Osteoblast (primary cell): ENCODE results near the gene FURIN. TPM values are rescaled to one million over a fixed set of nuclear protein-coding genes. Genes with fewer than 3 reads are reported as not detected.

Experiments used
- DNase-seq: peaks from one replicate; pipeline ENCODE4 v3.0.0; 2011; ENCODE audit warnings: low spot score, mixed read lengths; ENCODE audit not compliant: insufficient read length; ENCODE audit errors: missing footprints
- H2AFZ ChIP-seq: 2 replicates; pipeline ENCODE4 v1.6.0; 2011; ENCODE audit warnings: mild to moderate bottlenecking, low read length
- H3K27ac ChIP-seq: 2 replicates; pipeline ENCODE4 v1.5.1; 2011; ENCODE audit warnings: mild to moderate bottlenecking, low read depth, low read length, moderate library complexity
- H3K27me3 ChIP-seq: 2 replicates; pipeline ENCODE4 v1.6.0; 2012; ENCODE audit warnings: mild to moderate bottlenecking, control low read depth, inconsistent platforms, low read length, moderate library complexity; ENCODE audit not compliant: insufficient read depth
- H3K36me3 ChIP-seq: 2 replicates; pipeline ENCODE4 v1.5.1; 2011; ENCODE audit warnings: mild to moderate bottlenecking, low read length, control low read depth, moderate library complexity; ENCODE audit not compliant: insufficient read depth
- H3K4me1 ChIP-seq: 2 replicates; pipeline ENCODE4 v1.5.1; 2011; ENCODE audit warnings: mild to moderate bottlenecking, low read length, control low read depth, moderate library complexity; ENCODE audit not compliant: insufficient read depth
- H3K4me2 ChIP-seq: 2 replicates; pipeline ENCODE4 v1.6.0; 2011; ENCODE audit warnings: mild to moderate bottlenecking, low read length; ENCODE audit not compliant: insufficient read depth
- H3K4me3 ChIP-seq: fragments of 200-600 bp; sonication (generic); 3 replicates; pipeline ENCODE4 v1.5.1; 2012; ENCODE audit warnings: mild to moderate bottlenecking, low read length, inconsistent platforms; ENCODE audit not compliant: insufficient read depth
- H3K79me2 ChIP-seq: 2 replicates; pipeline ENCODE4 v1.6.0; 2012; ENCODE audit warnings: mild to moderate bottlenecking, low read length, control low read depth, inconsistent platforms; ENCODE audit not compliant: insufficient read depth
- H3K9me3 ChIP-seq: 2 replicates; pipeline ENCODE4 v1.5.1; 2011; ENCODE audit warnings: low read depth, low read length, control low read depth
- H4K20me1 ChIP-seq: 2 replicates; pipeline ENCODE4 v1.6.0; 2012; ENCODE audit warnings: mild to moderate bottlenecking, low read length, control low read depth; ENCODE audit not compliant: insufficient read depth
- CTCF ChIP-seq: IDR thresholded peaks from 2 replicates; pipeline ENCODE4 v1.5.1; 2011; ENCODE audit warnings: mild to moderate bottlenecking, low read depth, low read length, moderate library complexity; ENCODE audit errors: extremely low read depth
- total RNA-seq: library from RNA; depleted of rRNA; stranded (reverse); fragments of >200 nt; gene quantifications from 2 replicates; pipeline ENCODE4 v1.2.3, GENCODE V29; 2012

FURIN gene
- total RNA-seq, 1 donor: 39.1 TPM

- Histone ChIP-seq H3K27ac (no peak overlapping the region), H4K20me1 (peaks cover 27% of the 10 kb centered on the region), H2AFZ (no peak overlapping the region), H3K79me2 (peaks cover 51% of the 10 kb centered on the region), H3K4me1 (peaks cover 23% of the 10 kb centered on the region), H3K4me3 (no peak overlapping the region), H3K9me3 (no peaks in the 10 kb centered on the region), H3K4me2 (no peak overlapping the region), H3K36me3 (peaks cover 44% of the 10 kb centered on the region), H3K27me3 (no peaks in the 10 kb centered on the region)
- DNase-seq: no peak
- TF ChIP-seq CTCF: no peak
Measured at GRCh38 chr15:90876512-90877170, 8.3 kb downstream of the FURIN start.

GRCh38 chr15:90877315-90877714 lies 8.9 kb downstream of the FURIN start:
- Histone ChIP-seq H3K4me3 (no peak overlapping the region), H3K4me1 (peaks cover 22% of the 10 kb centered on the region), H3K36me3 (peaks cover 50% of the 10 kb centered on the region)

GRCh38 chr15:90877996-90878395 lies 9.6 kb downstream of the FURIN start:
- peaks cover 37% of the 10 kb centered on the region for H3K79me2 ChIP-seq
- no peak overlapping the region for H3K4me3 ChIP-seq
- no peak overlapping the region for H3K27ac ChIP-seq
- DNase-seq: no peak
- no peak overlapping the region for H2AFZ ChIP-seq
- peaks cover 56% of the 10 kb centered on the region for H3K36me3 ChIP-seq
- TF ChIP-seq CTCF: no peak
- peaks cover 26% of the 10 kb centered on the region for H4K20me1 ChIP-seq
- H3K4me2 ChIP-seq: no peak overlapping the region
- peaks cover 15% of the 10 kb centered on the region for H3K4me1 ChIP-seq
- no peaks in the 10 kb centered on the region for H3K27me3 ChIP-seq
- H3K9me3 ChIP-seq: no peaks in the 10 kb centered on the region

More at GRCh38 chr15:90877315-90877714, 8.9 kb downstream of the FURIN start:
- no peak overlapping the region for H3K27ac ChIP-seq
- H3K27me3 ChIP-seq: no peaks in the 10 kb centered on the region
- DNase-seq: no peak
- no peaks in the 10 kb centered on the region for H3K9me3 ChIP-seq
- peaks cover 44% of the 10 kb centered on the region for H3K79me2 ChIP-seq
- H4K20me1 ChIP-seq: peaks cover 27% of the 10 kb centered on the region
- no peak overlapping the region for H3K4me2 ChIP-seq
- TF ChIP-seq CTCF: no peak
- H2AFZ ChIP-seq: no peak overlapping the region

GRCh38 chr15:90878660-90879059 lies 10.3 kb downstream of the FURIN start:
- Histone ChIP-seq H3K27me3 (no peaks in the 10 kb centered on the region), H3K4me1 (peaks cover 13% of the 10 kb centered on the region), H3K9me3 (no peaks in the 10 kb centered on the region), H4K20me1 (peaks cover 21% of the 10 kb centered on the region), H2AFZ (no peak overlapping the region), H3K4me2 (no peak overlapping the region), H3K4me3 (no peak overlapping the region), H3K36me3 (peaks cover 56% of the 10 kb centered on the region), H3K27ac (no peak overlapping the region), H3K79me2 (peaks cover 31% of the 10 kb centered on the region)
- DNase-seq: no peak
- no peak for TF ChIP-seq CTCF
